Right lobe of liver (tissue), 6 donors: ENCODE measurements around the gene STK11. TPM values are rescaled to one million over a fixed set of nuclear protein-coding genes. Genes with fewer than 3 reads are reported as not detected.

Experiments
- ATAC-seq, 4 donors: fragments of 200-7000 bp; cut with Tn5 transposase; one replicate each; pipeline ENCODE4 v1.9.1; 2020; ENCODE audit warnings: mild to moderate bottlenecking in 4 of 4, moderate library complexity in 4 of 4
- DNase-seq, 3 donors: peaks; one replicate each; pipeline ENCODE4 v3.0.0-alpha.2; 2020
- H3K27ac ChIP-seq, 3 donors: fragments of 200-600 bp; one replicate each; pipeline ENCODE4 v1.8.0; 2022
- H3K27me3 ChIP-seq, 2 donors: fragments of 200-600 bp; one replicate each; pipeline ENCODE4 v1.8.0; 2022
- H3K36me3 ChIP-seq, 4 donors: fragments of 200-600 bp; sonication (generic) in 1 of 4; one replicate each; pipeline versions ENCODE4 v1.5.1 to v1.8.0; 2017 to 2022; ENCODE audit warnings: control low read depth in 1 of 4
- H3K4me1 ChIP-seq, 4 donors: fragments of 200-600 bp; sonication (generic) in 1 of 4; one replicate each; pipeline versions ENCODE4 v1.5.1 to v1.8.0; 2017 to 2022; ENCODE audit warnings: control low read depth in 1 of 4
- H3K4me3 ChIP-seq, 3 donors: fragments of 200-600 bp; one replicate each; pipeline ENCODE4 v1.8.0; 2022
- H3K9me3 ChIP-seq, 4 donors: fragments of 200-600 bp; sonication (generic) in 1 of 4; one replicate each; pipeline versions ENCODE4 v1.5.1 to v1.8.0; 2017 to 2022; ENCODE audit warnings: control low read depth in 1 of 4
- POLR2A ChIP-seq: fragments of 450-650 bp; IDR thresholded peaks from one replicate; pipeline ENCODE4 v1.6.1; 2017; ENCODE audit warnings: antibody characterized with exemption, mild to moderate bottlenecking
- WGBS: methylation state at CpG from one replicate; pipeline ENCODE4 v1.1.6; 2018; ENCODE audit warnings: low coverage, low lambda C conversion rate; ENCODE audit not compliant: insufficient coverage; ENCODE audit errors: missing lambda C conversion rate; 5-methylcytosine and 5-hydroxymethylcytosine counted together
- intact Hi-C, 2 donors: fragments of 100-400 bp; cut with DNase I; formaldehyde crosslinking; loops; one replicate each; pipeline versions ENCODE4 v1.11.2 to v1.14.1; 2022
- total RNA-seq, 6 experiments: library from RNA; depleted of rRNA in 2 of 6; stranded (reverse); fragments of >200 nt in 2 of 6; fragmentation: NEBNext Ultra II Directional in 3 of 6; extraction: Animal tissue kit (Norgen Biotek cat#: 25700) in 3 of 6; gene quantifications; one replicate each; pipeline versions ENCODE4 v1.1.0 to v1.2.4, GENCODE V29; 2016 to 2023
- TF ChIP-seq, protein P1 (sequence below), 4 donors: fragments of 200-600 bp in 3 of 4; fragments of 450-650 bp in 1 of 4; IDR thresholded peaks; one replicate each; pipeline versions ENCODE4 v1.5.1 to v1.8.0; 2016 to 2022; ENCODE audit warnings: antibody characterized with exemption in 4 of 4, mild to moderate bottlenecking in 2 of 4
- donor health status: DM: no; HTN: yes; CAD: no.
- donor health status: DM: no; HTN: no; CAD: no.
- donor health status: DM: no; HTN: no; CAD: no.
- donor health status: DM: no; HTN: yes; CAD: no.
- donor health status: DM: no; HTN: yes; CAD: no.

Gene STK11
- total RNA-seq, 6 experiments from 2014 or later: 23.8 to 34.0 (median 29.5) TPM

- Histone ChIP-seq H3K9me3 (no peaks in the 10 kb centered on the region), H3K4me3 (no peak overlapping the region), H3K27me3 (no peaks in the 10 kb centered on the region), H3K4me1 (peaks cover 0 to 64% (median 27%) of the 10 kb centered on the region in 4 donors), H3K27ac (peak overlapping the region in 2 of 3 donors; percentile 15 to 30), H3K36me3 (peaks cover 10 to 43% (median 27%) of the 10 kb centered on the region in 4 donors)
- peak; percentile 60 to 88 (median 84) for DNase-seq
- intact Hi-C loops: no loop called here
- peak in 2 of 4 donors; percentile 1 to 3 for ATAC-seq
- TF ChIP-seq, protein P1, sequence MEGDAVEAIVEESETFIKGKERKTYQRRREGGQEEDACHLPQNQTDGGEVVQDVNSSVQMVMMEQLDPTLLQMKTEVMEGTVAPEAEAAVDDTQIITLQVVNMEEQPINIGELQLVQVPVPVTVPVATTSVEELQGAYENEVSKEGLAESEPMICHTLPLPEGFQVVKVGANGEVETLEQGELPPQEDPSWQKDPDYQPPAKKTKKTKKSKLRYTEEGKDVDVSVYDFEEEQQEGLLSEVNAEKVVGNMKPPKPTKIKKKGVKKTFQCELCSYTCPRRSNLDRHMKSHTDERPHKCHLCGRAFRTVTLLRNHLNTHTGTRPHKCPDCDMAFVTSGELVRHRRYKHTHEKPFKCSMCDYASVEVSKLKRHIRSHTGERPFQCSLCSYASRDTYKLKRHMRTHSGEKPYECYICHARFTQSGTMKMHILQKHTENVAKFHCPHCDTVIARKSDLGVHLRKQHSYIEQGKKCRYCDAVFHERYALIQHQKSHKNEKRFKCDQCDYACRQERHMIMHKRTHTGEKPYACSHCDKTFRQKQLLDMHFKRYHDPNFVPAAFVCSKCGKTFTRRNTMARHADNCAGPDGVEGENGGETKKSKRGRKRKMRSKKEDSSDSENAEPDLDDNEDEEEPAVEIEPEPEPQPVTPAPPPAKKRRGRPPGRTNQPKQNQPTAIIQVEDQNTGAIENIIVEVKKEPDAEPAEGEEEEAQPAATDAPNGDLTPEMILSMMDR (IDR thresholded peaks at IDR 0.05): no peak
- TF ChIP-seq POLR2A: peak; percentile 29
- 67% methylated on average over 8 of the region's 25 CpGs for WGBS
These were observed 67.9 kb downstream of the STK11 start for GRCh38 chr19:1273263-1274041.

GRCh38 chr19:1274081-1274851 is 68.7 kb downstream of the STK11 start:
- Histone ChIP-seq H3K27ac (peak overlapping the region in 2 of 3 donors; percentile 84 to 97), H3K4me3 (peak overlapping the region; percentile 57 to 72 (median 70)), H3K4me1 (peaks cover 0 to 60% (median 25%) of the 10 kb centered on the region in 4 donors), H3K27me3 (no peaks in the 10 kb centered on the region), H3K36me3 (peaks cover 10 to 47% (median 28%) of the 10 kb centered on the region in 4 donors), H3K9me3 (no peaks in the 10 kb centered on the region)
- DNase-seq (no peak), ATAC-seq (no peak)
- intact Hi-C loops: no loop called here
- 80% methylated on average over 4 of the region's 46 CpGs for WGBS
- TF ChIP-seq, protein P1 (IDR thresholded peaks at IDR 0.05): no peak
- TF ChIP-seq POLR2A: no peak

- TF ChIP-seq, protein P1 (IDR thresholded peaks at IDR 0.05): no peak
- TF ChIP-seq POLR2A: no peak
- 19% methylated on average over 13 of the region's 44 CpGs for WGBS
- H3K4me3 ChIP-seq: peak overlapping the region; percentile 57 to 72 (median 70)
- intact Hi-C loops: loop anchor here in 1 of 2 donors (5.0 kb wide), 1 partner anchor 122 kb away; no protein-coding TSS in a partner anchor
- no peaks in the 10 kb centered on the region for H3K9me3 ChIP-seq
- H3K36me3 ChIP-seq: peaks cover 10 to 49% (median 30%) of the 10 kb centered on the region in 4 donors
- no peak for DNase-seq
- H3K27ac ChIP-seq: peak overlapping the region; percentile 84 to 97 (median 95)
- ATAC-seq: peak in 3 of 4 donors; percentile 1
- no peaks in the 10 kb centered on the region for H3K27me3 ChIP-seq
- peaks cover 0 to 60% (median 25%) of the 10 kb centered on the region in 4 donors for H3K4me1 ChIP-seq
These were observed 69.3 kb downstream of the STK11 start for GRCh38 chr19:1274852-1275259.

- peak; percentile 65 to 86 (median 76) for ATAC-seq
- WGBS: 0% methylated on average over 6 of the region's 98 CpGs
- H3K9me3 ChIP-seq: no peaks in the 10 kb centered on the region
- peaks cover 10 to 49% (median 30%) of the 10 kb centered on the region in 4 donors for H3K36me3 ChIP-seq
- TF ChIP-seq, protein P1 (IDR thresholded peaks at IDR 0.05): peak in 1 of 4 donors; percentile 5
- TF ChIP-seq POLR2A: peak; percentile 93
- peak within 1 kb of the TSS; percentile 84 to 97 (median 95) for H3K27ac ChIP-seq
- H3K4me1 ChIP-seq: peaks cover 0 to 55% (median 23%) of the 10 kb centered on the region in 4 donors
- H3K4me3 ChIP-seq: peak within 1 kb of the TSS; percentile 57 to 72 (median 70)
- intact Hi-C loops: loop anchor here in 1 of 2 donors (5.0 kb wide), 1 partner anchor 122 kb away; no protein-coding TSS in a partner anchor
- DNase-seq: peak; percentile 96 to 97 (median 97)
- no peaks in the 10 kb centered on the region for H3K27me3 ChIP-seq
These were observed 69.8 kb downstream of the STK11 start, which contains the start of gene FAM174C for GRCh38 chr19:1275260-1275975. Gene FAM174C (plus strand): TSS chr19:1275530. CDS start chr19:1275550, 20 bp downstream.
